GM21367 (cell line): Measurements from ENCODE around the gene CYP1B1.
"Not testable (repeated sequence)": the region's sequence is repeated elsewhere in the genome, so short reads cannot be mapped to it uniquely, and the experiment has no call there.

Experiments used
- ATAC-seq: cut with Tn5 transposase; IDR thresholded peaks from one replicate; pipeline ENCODE4 v1.9.1; 2021; ENCODE audit not compliant: unreplicated experiment

CYP1B1 gene

GRCh38 chr2:38099099-38100028, 23.4 kb upstream of the CYP1B1 start:
- ATAC-seq, result no peak

DNA sequence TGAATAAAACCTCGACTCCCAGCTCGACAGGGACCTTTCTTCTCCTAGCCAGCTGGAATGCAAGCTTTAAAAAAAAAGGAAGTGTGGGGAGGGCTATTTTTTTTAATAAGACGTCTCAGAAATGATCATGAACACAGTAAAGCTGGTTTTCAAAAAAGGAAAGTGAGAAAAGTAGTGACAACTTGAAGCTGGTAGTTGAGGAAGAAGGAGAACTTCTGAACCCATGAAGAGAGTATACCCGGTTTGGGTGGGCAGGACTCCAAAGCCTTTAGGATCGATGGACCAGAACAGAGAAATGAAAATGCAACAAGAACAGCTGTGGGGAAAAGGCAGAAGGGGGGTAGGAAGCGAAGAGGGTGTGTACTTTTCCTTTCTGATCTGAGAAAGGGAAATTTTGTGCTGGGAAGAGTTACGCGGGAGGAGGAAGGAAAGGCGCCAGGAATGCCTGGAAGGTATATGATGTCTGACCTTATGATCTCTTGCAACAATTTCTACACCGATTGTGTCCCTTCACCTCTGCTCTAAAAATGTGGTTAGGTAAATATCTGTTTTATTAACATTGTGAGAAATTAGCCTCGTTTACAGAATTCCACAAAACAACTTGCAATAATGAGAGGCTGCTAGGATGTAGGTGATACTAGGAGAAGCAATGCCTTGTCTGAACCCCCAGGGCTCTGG, 22.6 kb upstream of the CYP1B1 start:
- ATAC-seq, result no peak

DNA sequence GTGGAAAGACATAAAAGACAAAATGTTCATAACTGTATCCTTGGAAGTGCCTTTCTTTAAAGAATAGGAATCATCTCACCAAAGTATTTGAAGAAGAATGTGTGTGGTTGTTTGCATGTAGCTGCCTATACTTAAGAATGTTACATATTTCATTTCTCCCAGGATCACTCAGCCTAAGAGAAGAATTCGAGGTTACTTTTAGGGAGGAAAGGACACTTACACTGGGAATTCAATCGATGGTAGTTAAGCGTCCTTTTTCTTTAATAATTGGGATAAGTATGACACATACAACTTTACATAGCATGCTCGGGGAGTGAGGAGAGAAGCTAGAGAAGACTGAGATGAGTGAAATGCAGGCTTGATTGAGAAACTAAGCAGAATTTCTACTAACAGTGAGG, 22.0 kb upstream of the CYP1B1 start:
- ATAC-seq, result no peak

DNA sequence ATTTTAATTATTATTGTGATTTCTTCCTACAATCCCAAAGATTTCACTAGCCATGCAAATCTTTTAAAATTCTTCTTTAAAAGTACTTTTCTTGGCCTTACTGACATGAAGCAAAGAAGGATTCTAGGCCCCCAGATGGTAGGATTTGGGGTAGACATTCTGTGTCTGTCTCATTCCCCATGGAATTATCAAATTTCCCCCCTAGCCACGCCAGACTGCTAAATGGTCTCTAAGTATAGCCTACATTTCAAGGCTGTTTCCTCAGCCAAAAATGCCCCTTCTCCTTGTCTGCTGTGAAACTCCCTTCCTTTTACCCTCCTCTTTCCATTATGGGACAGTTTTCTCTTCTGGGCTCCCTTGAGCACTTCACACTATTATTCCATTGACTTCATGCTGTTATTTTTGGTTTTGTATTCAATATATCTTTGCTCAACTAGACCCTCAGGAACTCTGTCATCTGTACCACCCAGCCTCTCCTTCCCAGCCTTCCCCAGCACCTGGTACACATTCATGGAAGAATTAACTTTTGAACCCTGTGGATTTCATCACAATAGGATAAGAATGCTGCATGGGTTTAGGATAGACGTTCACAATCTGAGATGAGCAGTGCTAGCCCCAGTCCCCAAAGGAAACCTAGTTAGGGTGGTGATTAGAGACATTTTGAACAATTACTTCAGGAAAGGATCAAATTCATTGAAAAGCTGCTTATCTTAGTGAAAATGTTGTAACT, 21.5 kb upstream of the CYP1B1 start:
- no peak for ATAC-seq

DNA sequence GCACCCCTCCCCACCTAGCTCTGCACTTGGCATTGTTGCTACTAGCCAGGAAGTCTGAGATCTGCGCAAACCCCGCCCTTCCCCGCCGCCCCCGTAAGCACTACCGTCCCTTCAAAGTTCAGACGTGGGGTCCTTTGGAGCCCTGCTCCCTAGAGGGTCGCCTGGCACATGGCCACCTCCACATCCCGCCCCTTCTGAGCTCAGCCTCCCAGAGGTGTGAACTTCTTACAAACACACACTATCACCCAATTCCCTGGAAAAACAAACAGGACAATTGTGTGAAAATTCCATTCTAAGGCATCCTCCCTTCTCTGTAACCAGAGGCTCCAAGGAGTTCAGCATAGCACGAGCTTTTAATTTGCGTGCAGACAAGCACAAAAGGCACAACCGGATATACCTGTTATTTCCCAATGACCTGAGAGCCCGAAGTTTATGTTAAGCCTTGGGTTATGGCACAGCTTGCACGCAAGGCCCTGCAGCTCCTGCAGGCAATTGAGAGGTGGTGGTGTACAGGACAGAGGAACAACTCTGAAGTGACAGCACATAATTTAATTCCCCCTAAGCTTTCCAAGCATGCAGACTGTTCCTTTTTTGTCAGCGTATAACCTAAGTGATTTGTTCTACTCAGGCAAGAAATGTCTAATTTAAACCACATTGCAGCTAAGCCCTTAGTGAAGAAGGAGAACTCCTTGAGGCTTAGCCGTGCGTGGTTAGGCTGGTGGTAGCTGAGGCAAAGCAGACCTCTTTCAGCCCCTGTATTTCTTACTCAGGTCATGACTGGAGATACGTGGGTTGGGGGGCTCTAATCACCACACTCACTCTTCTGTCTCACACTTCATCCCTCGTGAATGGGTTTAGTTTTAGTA, 20.3 kb upstream of the CYP1B1 start:
- ATAC-seq, result no peak

DNA sequence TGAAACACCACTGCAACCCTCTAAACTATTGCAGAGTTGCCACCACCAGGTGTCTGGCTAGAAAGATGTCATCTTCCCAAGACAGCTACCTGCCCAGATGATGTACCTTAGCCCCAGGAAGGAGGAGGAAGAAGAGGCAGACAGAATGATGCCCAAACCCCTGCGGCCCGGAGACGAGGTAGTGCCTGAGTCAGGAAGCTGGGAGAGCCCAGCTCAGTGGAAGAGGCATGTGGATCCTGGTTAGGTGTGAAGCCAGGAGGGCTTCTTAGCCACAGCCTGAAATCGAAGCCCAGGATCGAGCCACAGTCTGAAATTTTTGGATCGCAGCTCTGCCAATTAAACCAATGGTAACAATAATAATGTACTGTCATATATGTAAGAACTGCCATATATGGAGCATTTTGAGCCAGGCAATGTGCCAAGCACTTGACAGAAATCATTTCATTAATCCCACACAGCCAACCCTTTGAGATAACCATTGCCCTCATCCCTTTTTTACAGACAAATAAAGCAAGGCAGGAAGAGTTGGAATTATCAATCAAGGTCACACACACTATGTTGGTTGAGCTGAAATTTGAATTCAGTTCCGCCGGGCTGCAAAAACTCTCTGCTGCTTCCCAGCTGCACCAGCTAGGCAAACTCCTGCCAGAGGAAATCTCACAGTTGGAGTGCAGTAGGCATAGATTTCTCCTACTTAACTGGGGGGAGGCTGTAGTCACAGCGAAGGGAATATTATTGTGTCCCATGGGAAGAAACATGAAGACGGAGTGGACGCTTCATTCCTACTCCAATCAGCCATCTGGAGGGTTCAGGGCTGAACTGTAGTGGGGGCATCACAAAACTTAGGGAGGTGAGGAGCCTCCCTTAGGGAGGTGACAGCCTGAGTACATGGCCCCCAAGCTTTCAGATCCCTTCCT, 19.4 kb upstream of the CYP1B1 start:
- no peak for ATAC-seq

DNA sequence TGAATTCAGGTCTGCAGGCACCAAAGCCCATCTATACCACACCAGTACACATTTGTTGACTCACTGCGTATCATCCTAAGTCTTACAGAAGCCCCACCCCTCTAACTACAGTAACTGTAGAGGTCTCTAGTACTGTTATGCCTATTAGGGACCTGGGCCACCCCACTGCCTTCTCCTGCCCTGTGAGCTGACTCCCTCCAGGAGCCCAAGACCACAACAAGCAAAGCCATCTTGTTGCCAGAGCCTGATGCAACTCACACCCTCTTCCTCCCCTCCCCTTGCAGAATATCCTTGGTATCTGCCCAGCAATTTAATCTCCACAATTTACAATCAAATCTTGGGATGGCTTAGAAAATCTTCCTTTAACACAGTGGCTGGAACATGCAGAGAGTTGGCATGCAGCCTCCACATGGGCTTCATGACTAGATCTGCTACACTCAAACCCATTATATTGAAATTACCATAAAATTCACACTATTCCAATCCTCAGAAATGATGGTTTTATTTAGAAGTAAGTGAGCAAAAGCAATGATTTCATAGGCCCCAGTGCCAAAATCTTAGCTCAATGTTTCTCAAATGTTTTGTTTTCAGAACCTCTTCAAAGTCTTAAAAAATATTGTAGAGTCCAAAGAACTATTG, 17.7 kb upstream of the CYP1B1 start:
- ATAC-seq, result no peak

GRCh38 chr2:38092196-38092902, 16.4 kb upstream of the CYP1B1 start:
- ATAC-seq, result no peak

GRCh38 chr2:38091760-38092159, 15.8 kb upstream of the CYP1B1 start:
- no peak for ATAC-seq

DNA sequence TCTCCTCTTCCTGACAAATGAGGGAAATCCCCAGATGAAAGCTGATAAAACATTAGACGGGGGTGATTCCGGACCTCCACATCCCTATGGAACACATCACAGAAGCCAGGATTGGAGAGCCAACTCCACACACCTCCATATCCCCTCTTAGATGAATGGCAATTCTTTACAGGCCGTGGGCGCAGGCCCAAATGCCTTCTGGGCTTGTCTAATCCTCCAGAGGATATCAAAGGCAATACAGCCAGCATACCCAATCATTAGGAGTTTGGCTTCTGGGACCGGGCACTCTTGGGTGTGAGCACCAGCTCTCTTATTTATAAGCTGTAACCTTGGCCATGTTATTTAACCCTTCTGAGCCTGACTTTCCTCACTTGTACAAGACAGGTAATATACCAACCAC, 15.0 kb upstream of the CYP1B1 start:
- ATAC-seq, result no peak

DNA sequence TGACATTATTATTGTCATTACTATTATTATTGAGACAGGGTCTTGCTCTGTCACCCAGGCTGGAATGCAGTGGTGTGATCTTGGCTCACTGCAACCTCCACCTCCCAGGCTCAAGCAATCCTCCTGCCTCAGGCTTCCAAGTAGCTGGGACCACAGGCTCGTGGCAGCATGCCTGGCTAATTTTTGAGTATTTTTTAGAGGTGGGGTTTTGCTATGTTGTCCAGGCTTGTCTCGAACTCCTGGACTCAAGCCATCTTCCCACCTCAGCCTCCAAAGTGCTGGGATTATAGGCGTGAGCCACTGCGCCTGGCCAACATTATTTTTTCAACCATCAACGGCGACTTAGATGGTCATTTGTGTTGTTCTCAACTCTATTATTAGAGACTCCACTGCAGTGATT, 14.3 kb upstream of the CYP1B1 start:
- ATAC-seq, result not testable (repeated sequence)

- not testable (repeated sequence) for ATAC-seq
Measured at GRCh38 chr2:38085998-38086698, 10.2 kb upstream of the CYP1B1 start.

GRCh38 chr2:38084556-38084955, 8.6 kb upstream of the CYP1B1 start:
- not testable (repeated sequence) for ATAC-seq

DNA sequence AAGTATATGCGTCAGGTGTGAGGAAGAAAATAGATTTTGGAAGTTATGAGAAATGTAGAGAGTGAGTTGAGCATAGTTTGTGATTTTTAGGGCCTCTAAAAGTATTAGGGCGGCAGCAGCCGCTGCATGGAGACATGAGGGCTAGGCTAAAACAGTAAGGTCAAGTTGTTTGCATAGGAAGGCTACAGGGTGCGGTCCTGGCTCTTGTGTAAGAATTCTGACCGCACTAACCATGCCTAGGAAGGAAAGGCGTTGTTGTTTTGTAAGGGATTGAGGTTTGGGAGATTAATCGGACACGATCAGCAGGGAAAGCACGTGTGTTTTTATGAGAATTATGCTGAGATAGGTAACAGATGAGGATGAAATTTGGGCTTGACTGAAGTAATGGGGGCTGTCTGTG, 6.8 kb upstream of the CYP1B1 start:
- ATAC-seq, result not testable (repeated sequence)

- ATAC-seq, result no peak
Measured at GRCh38 chr2:38080346-38080745, 4.4 kb upstream of the CYP1B1 start.

DNA sequence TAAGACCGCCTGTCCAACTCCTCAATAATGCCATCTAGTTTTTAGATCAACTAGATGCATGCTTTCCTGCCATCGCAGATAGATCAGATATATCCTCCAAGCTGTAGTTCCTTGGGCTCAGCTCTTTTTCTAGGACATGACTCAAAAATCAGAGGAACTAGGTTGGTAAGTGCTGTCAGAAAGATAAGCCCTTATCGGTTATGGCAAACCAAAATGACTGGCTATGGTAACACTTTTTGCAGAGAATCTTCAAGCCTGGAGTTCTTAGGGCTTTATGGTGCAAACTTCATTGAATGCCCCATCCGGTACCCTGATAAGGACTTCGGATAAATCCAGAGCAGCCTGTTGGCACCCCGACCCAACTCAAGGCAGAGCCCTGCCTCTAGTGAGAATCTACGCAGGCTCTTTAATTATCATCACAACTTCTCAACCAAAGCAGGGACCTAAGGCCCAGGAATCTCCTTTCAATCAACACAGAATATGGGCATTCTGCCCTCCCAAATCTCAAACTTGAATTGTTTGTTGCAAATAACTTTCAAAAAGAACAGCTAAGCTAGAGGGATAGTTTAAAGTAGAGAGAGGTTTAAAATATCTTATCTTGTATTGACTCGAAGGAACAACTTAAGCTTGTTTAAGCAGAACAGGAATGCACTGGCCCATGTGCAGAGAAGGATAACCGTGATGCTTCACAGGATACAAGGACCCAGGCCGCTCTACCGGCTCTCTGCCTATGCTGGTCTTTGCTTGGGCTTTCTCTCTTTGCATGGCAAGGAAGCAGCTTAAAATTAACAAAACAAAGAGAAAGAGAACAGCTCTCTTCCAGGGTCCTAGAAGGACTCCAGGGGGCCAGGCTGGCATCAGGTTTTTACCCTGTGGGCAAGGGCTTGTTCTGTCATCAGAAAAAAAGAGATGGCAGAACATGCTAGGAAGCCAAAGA, 3.4 kb upstream of the CYP1B1 start:
- ATAC-seq, result no peak

GRCh38 chr2:38077431-38077769, 1.4 kb upstream of the CYP1B1 start:
- ATAC-seq, result no peak
